GM21529 (cell line): Measurements from ENCODE around the gene MYO3B.

Experiments
- ATAC-seq: cut with Tn5 transposase; IDR thresholded peaks from one replicate; pipeline ENCODE4 v1.9.1; 2021; ENCODE audit not compliant: unreplicated experiment

Gene MYO3B

DNA sequence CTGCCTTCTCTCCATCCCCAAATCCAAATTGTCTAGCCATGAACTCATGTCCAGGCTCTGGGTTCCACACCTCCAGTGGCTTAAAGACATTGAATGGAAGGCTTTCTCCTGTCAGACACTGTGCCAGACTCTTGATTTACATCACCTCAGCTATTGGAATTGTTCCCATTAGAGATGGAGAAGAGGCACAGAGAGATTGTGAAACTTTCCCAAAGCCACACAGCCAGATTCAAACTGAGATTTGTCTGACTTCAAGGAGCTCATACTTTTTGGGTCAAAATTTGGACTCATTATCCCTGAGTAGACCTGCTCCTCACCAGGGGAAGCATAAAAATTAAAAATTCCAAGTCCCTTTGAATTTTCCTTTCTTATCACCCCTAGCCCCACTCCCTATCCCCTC lies 18.9 kb upstream of the MYO3B start:
- no peak for ATAC-seq

DNA sequence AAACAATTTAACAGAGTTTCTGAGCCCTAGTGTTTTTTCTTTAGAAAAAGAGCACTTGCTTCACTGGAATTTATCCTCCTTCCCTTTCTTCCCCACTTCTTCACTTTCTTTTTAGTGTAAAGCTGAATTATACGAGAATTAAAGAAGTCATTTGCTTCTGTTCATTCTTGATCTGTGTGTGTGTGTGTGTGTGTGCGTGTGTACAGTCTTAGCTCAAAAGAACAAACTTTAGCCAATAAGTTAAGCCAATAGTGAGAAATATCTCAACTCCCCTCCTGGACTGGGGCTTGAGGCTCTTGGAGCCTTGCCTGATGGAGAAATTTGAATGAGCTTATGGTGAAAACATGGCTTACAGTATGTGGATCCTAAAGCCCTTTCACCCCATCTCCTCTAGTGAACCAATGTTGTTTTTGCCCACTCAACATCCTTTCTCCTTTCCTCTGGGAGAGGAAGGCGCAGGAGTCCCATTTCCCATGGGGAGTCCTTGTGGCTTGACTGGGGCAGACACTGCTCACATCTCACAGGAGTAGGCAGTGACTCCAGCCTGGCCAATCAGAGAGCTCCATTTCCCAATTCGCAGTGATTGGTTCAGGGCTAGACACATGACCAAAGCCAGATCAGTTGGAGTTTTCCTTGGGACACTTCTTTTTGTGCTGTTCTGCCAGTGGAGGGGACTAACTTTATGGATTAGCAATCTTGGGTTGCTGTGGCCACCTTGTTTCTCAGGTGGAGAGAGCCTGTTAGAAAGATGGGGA lies 16.3 kb upstream of the MYO3B start:
- no peak for ATAC-seq

DNA sequence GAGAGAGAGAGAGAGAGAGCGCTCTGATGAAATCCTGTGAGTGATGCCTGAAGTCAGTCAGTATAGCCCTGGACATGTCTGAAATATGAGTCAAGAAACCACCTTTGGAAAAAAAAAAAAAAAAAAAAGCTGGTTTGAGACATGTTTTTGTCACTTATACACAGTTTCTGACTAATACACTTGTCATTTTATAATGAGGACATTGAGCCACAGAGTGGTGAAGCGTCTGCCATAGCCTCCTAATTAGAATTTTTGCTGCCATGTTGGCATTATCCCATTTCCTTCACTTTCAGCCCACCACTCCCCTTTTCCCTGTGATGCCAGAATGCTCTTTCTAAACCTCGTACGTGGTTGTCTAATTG lies 15.7 kb upstream of the MYO3B start:
- ATAC-seq, result no peak

DNA sequence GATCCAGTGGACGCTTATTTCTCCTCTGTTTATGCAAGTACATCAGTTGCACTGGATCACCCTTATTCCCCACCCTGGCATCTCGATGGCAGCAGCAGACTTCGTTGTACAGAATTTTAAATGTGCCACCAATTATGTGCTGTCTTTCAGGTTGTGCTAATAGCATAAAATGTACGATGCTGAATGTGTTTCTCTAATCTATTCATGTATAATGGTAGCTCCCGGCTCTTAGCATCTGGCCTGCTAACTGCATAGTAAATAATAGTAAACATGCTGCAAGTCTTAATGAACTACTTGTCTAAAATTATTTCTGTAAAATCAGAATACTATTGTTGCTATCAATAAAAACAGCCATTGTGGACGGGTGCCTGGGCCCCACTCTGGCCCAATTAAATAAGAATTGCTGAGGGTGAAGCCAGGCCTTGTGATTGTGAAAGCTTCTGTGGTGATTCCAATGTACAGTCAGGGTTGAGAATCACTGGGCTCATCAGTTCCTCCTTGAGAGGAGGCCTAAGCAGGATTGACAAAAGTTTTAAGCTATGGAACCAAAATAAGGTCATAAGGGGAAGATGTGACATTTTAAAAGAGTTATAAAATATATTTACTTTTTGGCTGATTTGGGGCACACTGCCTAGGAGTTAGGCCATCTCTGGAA lies 14.4 kb upstream of the MYO3B start:
- no peak for ATAC-seq

DNA sequence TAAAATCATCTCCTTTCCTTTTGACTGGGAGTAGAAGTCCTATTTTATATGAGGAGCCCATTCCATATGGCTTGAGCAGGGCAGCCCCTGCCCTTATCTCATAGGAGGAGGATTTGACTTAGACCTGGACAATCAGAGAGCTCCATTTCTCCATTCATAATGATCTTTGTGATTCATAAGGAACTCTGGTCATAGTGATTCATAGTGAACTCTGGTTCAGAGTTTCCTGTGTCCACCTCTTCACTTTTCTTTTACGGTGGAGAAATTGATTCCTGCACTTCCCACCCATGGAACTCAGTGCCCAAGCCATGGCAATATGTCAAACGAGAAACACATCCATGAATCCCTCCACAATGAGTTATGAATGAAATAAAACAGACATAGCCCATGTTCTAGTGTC lies 12.8 kb upstream of the MYO3B start:
- ATAC-seq, result peak; percentile 51

DNA sequence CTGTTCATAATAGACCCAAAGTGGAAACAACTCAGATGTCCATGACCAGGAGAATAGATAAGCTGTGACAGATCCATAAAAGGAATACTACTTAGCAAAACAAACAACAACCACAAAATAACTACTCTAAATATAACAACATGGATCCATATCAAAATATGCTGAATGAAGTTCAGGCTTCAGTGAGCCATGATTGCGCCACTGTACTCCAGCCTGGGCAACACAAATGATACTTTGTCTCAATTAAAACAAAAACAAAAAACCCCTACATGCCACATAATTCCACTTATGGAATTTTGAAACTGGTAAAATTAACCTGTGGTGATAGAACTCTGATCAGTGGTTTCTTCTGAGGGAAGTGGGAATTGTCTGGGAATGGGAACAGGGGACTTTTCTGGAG lies 11.2 kb upstream of the MYO3B start:
- ATAC-seq, result no peak

DNA sequence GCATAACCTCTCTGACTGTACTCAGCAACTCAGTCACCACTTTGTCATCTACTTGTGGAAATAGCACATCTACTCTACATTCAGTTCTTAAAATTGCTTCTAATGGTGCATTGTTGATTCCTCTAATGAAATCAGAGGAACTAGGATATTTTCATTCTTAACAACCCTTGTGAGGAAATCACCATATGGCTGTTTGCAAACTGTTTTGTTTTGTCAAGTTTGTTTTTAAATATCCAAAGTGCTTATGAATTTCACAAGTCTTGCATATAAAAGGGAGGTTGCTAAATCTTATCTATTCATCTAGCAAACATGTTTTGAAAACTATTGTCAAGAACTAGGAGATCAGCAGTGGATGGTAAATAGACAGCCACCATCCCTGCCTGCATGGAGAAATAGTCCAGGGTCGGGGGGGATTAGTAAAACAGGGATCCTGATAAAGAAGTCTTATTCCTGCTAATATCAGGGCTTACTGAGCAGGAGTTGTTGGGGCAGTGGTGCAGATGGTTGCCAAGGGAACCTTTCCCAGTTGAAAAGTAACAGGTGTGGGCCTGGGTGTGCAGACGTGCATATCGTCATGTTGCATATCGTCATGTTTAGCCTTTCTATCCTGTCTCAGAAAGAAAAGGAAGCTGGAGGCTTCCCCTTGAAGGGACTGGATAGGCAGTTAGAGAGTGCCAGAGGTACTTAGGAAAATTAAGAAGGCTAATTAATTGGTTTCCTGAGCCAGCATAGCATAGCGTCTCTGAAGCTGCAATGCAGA lies 7.5 kb upstream of the MYO3B start:
- ATAC-seq, result no peak

DNA sequence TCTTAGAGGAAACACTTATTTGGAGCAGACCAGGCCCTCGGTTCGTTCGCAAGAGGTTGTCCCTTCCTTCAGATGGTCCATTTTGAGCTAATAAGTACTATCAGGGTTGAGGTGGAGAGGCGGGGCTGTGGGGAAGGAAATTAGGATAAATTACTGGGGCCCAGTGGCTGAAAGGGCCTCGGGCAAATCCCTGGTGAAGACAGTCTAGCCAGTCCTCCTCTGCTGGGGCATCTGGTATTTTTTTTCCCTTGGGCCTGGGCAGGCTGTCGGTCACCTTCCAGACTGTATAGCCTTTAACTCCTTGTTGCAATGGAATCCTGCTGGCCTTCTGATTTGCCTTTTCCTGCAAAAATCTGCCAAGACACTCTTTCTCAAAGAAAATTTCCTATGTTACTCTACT lies 1.7 kb upstream of the MYO3B start:
- no peak for ATAC-seq

DNA sequence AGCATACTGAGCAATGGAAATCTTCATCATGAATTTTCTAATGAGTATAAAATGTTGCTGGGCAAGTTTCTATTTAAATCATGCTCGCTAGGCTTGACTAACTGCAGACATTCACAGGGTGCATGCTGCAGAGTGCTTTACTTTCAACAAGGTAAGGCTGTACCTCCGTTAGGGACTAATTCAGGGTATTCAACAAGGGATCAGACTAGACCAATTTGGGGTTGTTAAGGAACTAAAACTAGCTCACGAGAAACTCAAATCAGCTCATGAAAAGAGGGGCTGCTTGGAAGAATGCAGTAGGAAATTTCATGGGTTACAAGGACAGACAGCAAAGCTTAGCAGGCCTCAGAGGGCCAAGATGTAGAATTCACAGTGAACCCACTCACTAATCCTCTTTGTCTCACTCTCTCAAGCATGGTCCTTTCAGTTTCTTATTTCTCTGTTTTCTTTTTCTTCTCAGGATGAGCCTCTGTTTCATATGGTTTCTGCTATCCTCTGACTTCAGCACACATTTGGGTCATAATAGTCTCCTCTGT lies 2.2 kb downstream of the MYO3B start:
- peak; percentile 84 for ATAC-seq

DNA sequence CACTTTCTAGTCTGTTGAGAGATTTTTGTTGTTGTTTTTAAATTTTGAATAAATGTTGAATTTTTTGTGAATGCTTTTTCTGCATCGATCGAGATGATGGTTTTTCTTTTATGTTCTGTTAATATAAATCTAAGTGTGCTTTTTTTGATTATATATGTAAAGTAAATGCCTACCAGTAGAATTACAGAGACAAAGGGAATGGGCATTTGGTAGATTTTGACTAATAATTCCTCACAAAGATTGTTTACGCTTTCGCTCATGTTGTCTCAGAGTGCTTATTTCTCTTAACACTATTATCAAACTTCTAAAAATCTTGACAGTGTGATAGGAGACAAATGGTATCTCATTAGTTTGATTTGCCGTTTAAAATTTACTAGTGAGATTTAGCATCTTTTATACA lies 3.7 kb downstream of the MYO3B start:
- ATAC-seq, result no peak

DNA sequence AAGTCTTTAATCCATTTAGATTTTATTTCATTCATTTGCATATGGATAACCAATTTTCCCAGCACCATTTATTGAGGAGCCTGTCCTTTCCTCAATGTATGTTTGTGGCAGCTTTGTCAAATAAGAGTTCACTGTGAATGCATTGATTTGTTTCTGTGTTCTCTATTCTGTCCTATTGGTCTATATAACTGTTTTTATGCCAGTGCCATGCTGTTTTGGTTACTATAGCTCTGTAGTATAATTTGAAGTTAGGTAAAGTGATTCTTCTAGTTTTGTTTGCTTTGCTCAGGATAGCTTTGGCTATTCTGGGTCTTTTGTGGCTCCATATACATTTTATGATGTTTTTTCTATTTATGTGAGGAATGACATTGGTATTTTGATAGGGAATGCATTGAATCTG lies 7.4 kb downstream of the MYO3B start:
- no peak for ATAC-seq

DNA sequence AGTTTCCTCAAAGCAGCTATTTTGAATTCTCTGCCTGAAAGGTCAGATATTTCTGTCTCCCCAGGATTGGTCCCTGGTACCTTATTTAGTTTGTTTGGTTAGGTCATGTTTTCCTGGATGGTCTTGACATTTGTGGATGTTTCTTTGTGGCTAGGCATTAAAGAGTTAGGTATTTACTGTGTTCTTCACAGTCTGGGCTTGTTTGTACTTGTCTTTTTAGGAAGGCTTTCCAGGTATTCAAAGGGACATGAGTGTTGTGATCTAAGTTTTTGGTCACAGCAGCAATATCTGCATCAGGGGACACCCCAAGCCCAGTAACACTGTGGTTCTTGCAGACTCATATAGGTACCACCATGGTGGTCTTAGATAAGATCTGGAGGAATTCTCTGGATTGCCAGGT lies 11.8 kb downstream of the MYO3B start:
- no peak for ATAC-seq

DNA sequence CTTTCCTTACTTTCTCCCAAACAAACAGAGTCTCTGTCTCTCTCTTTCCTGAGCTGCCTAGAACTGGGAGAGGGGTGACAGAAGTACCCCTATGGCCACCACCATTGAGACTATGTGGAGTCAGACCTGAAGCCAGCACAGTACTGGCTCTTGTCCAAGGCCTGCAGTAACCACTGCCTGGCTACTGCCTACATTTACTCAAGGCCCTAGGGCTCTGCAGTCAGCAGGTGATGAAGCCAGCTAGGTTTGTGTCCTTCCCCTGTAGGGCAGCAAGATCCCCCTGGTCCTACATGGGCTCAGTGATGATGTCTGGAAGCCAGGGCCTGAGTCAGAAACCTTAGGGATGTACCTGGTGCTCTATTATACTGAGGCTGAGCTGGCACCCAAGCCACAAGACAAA lies 12.2 kb downstream of the MYO3B start:
- ATAC-seq, result no peak

DNA sequence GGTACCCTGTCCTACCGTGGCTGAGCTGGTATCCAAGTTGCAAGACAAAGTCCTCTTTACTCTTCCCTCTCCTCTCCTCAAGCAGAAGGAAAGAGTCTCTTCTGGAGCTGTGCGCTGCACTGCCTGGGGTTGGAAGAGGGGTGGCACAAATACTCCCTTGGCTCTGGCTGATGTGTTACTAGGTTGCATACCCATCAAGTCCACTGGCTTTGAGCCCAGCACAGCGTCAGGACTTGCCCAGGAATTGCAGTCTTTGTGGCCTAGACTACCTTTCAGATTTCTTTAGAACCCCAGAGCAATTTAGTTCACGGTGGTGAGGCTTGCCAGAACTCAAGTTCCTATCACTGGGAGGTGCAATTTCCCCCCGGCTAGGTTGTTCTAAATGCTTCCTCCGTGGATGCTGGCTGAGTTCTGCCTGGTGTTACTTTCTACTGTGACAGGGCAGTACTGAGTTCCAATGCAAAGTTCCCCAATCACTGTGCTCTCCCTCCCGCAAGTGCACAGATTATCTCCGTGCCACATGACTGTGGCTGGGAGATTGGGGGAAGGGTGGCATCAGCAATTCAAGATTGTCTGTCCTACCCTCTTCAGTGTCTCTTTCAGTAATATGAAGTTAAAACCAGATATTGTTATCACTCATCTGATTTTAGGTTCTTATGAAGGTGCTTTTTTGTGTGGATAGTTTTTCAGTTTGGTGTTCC lies 13.4 kb downstream of the MYO3B start:
- ATAC-seq, result no peak

DNA sequence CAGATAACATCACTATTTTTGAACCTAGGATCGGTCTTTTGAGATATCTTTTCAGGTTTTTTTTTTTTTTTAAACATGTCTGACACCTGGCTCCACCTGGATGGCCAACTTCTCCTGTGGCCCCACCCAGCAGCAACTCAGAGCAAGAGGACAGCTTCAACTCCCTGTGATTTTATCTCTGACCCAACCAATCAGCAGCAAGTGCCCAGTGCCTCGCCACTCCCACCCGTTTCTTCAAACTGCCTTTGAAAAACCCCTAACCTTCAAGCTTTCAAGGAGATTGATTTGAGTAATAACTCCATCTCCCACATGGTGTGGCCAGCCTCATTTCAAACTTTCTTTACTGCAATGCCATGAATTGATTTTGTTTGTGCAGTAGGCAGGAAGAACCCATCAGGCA lies 19.0 kb downstream of the MYO3B start:
- no peak for ATAC-seq

DNA sequence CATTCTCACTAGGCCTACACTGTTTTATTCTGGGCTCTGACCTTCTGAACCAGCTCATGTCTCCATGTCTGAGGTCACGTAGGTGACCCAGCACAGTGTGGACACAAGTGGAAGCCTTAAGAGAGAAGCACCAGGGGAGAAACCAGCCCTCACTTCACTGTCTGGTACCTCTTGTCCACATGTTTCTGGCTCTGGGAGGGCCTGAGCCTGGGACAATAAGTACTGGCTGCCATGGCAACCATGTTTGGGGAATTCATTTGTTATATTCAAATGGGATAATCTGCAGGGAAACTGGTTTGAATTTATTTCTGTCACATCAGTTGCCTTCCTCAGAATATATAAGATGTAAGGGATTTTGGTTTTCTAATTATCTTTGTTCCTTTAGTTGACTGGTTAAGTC lies 23.3 kb downstream of the MYO3B start:
- ATAC-seq, result no peak

DNA sequence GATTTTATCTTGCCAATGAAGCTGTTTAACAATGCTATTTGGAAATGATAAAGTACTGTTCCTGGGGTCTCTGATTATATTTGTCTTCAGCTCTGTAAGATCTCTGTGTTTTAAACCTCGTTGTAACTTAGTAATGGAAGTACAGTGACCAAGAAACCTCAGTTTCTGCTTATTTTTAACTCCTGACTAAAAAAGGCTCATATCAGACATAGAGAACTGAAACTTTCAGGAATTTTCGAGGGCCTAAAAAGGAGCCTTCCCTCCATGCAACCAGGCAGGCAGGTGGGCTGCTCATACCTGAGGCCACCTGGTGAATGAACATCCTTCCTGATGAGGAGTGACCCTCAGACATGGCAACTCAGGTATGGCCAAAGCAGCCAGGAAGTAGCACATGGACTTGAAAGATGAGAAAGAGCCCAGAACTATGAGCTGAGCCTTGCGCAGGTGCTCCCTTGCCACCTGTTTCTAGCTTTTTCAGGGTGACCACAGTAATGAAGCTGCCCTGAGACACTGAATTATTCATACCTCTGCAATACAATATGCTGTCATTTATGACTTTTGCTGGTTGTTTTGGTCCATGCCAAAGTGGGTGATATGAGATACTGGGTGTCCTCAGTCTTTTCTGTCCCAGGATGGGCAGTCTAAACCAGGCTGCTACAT lies 23.9 kb downstream of the MYO3B start:
- ATAC-seq, result no peak

DNA sequence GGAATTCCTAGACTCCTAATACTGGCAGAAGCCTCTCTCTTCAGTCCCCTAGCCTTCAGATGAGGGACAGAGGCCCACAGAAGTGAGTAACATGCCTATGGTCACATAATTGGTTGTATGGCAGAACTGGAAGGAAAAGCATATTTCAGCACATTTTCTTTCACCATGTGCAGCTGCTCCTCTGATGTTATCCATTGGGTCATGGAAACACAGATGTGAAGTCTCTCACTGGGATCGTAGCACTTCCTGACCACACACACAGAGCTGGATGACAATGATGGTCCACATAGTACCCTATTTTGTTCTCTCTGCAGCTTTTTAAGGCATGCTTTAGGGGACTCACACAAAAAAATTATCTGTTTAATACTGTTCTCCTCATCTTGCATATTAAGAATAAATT lies 24.5 kb downstream of the MYO3B start:
- no peak for ATAC-seq

DNA sequence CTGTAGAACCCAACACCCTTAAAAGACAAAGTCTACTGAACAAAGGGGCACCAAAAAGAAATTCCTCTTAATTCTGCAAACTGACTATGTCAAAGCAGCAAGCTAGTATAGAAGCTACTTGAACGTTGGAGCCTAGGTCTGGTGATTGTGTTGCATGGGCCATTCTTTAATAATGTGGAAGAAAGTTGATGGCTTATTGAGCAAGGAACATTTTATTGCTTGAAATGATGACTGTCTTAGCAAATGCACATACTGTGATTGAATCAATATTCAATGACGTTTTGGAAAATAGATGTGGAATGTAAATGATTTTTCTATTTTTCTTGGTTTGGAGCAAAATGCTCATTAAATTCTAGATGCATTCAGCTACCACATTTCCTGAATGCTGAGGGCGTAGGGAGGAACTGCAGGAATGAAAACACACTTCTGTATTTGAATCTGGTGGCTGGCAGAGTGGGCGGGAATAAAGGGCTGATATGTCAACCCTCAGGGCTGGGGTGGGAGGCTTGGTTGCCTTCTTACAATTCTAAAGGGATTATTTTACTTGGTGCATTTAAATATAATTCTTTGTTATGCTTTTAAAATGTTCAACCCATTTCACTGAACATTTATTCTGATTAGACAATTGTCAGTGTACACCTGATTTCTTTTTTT lies 26.5 kb downstream of the MYO3B start:
- ATAC-seq, result no peak

DNA sequence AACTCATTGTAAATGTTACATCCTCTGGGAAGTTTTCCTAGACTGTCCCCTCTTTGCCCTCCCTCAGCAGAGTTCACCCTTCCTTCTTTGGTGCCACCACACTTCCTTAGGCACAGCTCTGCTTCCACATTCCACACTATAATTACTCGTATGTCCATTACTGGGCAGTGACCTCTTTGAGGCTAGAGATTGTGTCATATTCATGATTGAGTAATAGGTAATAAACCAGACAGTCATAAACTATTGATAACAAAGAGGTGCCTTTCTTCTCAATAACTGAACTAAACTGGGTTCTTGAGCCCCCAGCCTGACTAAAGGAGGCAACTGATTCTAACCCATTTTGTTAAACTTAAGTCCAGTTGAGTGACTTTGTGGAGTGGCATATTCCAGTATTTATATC lies 28.3 kb downstream of the MYO3B start:
- no peak for ATAC-seq
